ENCODE data around the gene HOXC6. TPM values are rescaled to one million over a fixed set of nuclear protein-coding genes. Genes with fewer than 3 reads are reported as not detected.

HOXC6 gene
- total and polyA plus RNA-seq, 8 donors, result 0.14 to 0.41 (median 0.28) TPM; not detected in 2

GRCh38 chr12:54052438-54053002 is 24.3 kb downstream of the HOXC6 start:
- DNase-seq, result no peak
- no peaks in the 10 kb centered on the region for H3K36me3 ChIP-seq
- H3K27me3 ChIP-seq, result peaks cover 0 to 23% (median under 1%) of the 10 kb centered on the region in 4 donors
- WGBS, 2 donors, result 15 to 29% methylated on average over 9 to 10 of the region's 10 CpGs
- no peak for TF ChIP-seq CTCF (IDR thresholded peaks at IDR 0.05)
- no peak for FAIRE-seq
- H3K4me3 ChIP-seq, result no peak overlapping the region
- H3K27ac ChIP-seq, result no peak overlapping the region
- H3K4me1 ChIP-seq, result peaks cover 0 to under 1% (median 0%) of the 10 kb centered on the region in 3 donors
- H3K9me3 ChIP-seq, result no peaks in the 10 kb centered on the region
- intact Hi-C loops (cut with DNase I), result no loop called here
- ATAC-seq, result peak in 3 of 4 donors; percentile 21 to 35 (median 27)

GRCh38 chr12:54053003-54053750 is 24.9 kb downstream of the HOXC6 start:
- 4 to 8% methylated on average over 15 to 22 of the region's 22 CpGs for WGBS, 2 donors
- H3K27me3 ChIP-seq, result peaks cover 0 to 21% (median 0%) of the 10 kb centered on the region in 4 donors
- intact Hi-C loops (cut with DNase I), result no loop called here
- H3K27ac ChIP-seq, result no peak overlapping the region
- peak overlapping the region; percentile 5 to 38 (median 16) for H3K4me3 ChIP-seq
- H3K36me3 ChIP-seq, result no peaks in the 10 kb centered on the region
- no peak for FAIRE-seq
- peak in 3 of 4 donors; percentile 25 to 54 (median 53) for ATAC-seq
- no peak for TF ChIP-seq CTCF (IDR thresholded peaks at IDR 0.05)
- DNase-seq, result no peak
- no peaks in the 10 kb centered on the region for H3K9me3 ChIP-seq
- H3K4me1 ChIP-seq, result no peaks in the 10 kb centered on the region

GRCh38 chr12:54053751-54054741 is 25.8 kb downstream of the HOXC6 start, which contains the start of gene HOXC4:
Gene HOXC4, plus strand, starts transcription at chr12:54053835. Its CDS starts 88 bp downstream, at chr12:54053923.
- DNase-seq, result no peak
- WGBS, 2 donors, result 6 to 7% methylated on average over 51 to 52 of the region's 52 CpGs
- H3K27ac ChIP-seq, result no peak within 1 kb of the TSS
- H3K9me3 ChIP-seq, result no peaks in the 10 kb centered on the region
- H3K4me1 ChIP-seq, result no peaks in the 10 kb centered on the region
- no peak for TF ChIP-seq CTCF (IDR thresholded peaks at IDR 0.05)
- intact Hi-C loops (cut with DNase I), result no loop called here
- H3K27me3 ChIP-seq, result peaks cover 0 to 21% (median 0%) of the 10 kb centered on the region in 4 donors
- no peaks in the 10 kb centered on the region for H3K36me3 ChIP-seq
- no peak for FAIRE-seq
- H3K4me3 ChIP-seq, result peak within 1 kb of the TSS; percentile 5 to 38 (median 16)
- ATAC-seq, result peak in 3 of 4 donors; percentile 59 to 81 (median 73)

- TF ChIP-seq CTCF (IDR thresholded peaks at IDR 0.05), result no peak
- Histone ChIP-seq H3K9me3 (no peaks in the 10 kb centered on the region), H3K4me1 (no peaks in the 10 kb centered on the region), H3K4me3 (peak overlapping the region in 1 of 4 donors; percentile 38), H3K27ac (no peak overlapping the region), H3K36me3 (no peaks in the 10 kb centered on the region), H3K27me3 (peaks cover 0 to 20% (median 0%) of the 10 kb centered on the region in 4 donors)
- intact Hi-C loops (cut with DNase I), result no loop called here
- FAIRE-seq (no peak), ATAC-seq (no peak), DNase-seq (no peak)
- WGBS, 2 donors, result 26 to 28% methylated on average over 24 of the region's 24 CpGs
Observed at GRCh38 chr12:54054742-54055194, 26.5 kb downstream of the HOXC6 start.
